Epithelial cell of esophagus (primary cell): ENCODE results near the gene NXNL2.

ENCODE experiments used
- DNase-seq: peaks from one replicate; pipeline ENCODE4 v3.0.0; 2010; ENCODE audit warnings: low read depth
- H3K4me3 ChIP-seq: 2 replicates; pipeline ENCODE4 v1.5.1; 2011; ENCODE audit warnings: mild to moderate bottlenecking, low read length, control low read depth
- TF ChIP-seq, protein P1 (sequence below): IDR thresholded peaks from 2 replicates; pipeline ENCODE4 v1.5.1; 2011; ENCODE audit warnings: low read depth, mild to moderate bottlenecking, low read length, control low read depth, inconsistent platforms; ENCODE audit not compliant: insufficient read depth; ENCODE audit errors: missing control alignments

The NXNL2 gene

DNA sequence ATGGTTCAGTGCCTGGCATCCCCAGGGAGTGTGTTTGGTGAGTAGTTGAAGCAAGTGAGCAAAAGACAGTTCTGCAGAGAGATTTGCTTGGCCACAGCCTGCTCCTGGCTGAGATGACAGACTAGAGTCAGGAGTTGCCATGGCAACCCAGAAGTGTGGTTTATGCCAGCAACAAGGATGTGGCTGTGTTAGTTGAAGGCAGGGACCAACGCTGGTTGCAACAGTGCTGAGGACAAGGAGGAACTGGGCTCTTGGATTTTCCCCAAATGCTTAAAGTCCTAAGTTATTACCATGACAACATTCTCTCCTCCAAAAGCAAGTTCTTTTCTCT, 2.7 kb downstream of the NXNL2 start:
- TF ChIP-seq, protein P1, sequence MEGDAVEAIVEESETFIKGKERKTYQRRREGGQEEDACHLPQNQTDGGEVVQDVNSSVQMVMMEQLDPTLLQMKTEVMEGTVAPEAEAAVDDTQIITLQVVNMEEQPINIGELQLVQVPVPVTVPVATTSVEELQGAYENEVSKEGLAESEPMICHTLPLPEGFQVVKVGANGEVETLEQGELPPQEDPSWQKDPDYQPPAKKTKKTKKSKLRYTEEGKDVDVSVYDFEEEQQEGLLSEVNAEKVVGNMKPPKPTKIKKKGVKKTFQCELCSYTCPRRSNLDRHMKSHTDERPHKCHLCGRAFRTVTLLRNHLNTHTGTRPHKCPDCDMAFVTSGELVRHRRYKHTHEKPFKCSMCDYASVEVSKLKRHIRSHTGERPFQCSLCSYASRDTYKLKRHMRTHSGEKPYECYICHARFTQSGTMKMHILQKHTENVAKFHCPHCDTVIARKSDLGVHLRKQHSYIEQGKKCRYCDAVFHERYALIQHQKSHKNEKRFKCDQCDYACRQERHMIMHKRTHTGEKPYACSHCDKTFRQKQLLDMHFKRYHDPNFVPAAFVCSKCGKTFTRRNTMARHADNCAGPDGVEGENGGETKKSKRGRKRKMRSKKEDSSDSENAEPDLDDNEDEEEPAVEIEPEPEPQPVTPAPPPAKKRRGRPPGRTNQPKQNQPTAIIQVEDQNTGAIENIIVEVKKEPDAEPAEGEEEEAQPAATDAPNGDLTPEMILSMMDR = no peak
- H3K4me3 ChIP-seq = no peak overlapping the region
- peak; percentile 39 for DNase-seq

DNA sequence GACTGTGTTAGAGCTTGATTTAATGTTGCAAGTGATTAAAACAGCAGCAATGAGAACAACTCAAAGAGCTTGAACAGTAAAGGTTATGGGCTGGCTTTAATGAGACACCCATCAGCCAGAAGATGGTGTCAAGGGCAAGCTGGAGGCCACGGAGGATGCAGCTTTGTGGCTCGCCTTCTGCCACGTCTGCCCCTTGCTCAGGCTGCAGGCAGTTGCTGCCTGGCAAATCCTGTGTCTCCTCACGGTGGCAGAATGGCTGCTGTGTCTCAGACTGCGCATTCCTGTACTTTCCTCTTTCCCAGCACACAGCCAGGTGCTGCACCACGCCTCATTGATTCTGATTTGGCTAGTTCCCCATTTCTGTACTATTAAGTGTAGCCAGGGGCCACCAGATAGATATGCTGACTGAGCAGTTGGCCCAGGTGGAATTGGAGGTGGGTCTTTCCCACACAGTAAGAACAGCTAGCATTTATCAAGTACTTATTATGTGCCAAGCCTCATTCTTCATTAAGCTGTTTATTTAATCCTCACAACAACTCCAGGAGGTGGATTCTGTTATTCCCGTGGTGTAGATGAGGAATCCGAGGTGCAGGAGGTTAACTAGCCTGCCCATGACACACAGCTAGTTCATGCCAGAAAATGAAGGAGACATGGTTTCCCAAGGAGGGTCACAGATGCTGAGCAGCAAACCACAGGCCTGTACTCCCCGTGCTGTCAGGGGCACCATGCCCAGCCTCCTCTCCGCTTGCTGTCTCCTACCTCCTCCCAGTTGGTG, 3.5 kb downstream of the NXNL2 start:
- no peak overlapping the region for H3K4me3 ChIP-seq
- TF ChIP-seq, protein P1 = no peak
- no peak for DNase-seq

DNA sequence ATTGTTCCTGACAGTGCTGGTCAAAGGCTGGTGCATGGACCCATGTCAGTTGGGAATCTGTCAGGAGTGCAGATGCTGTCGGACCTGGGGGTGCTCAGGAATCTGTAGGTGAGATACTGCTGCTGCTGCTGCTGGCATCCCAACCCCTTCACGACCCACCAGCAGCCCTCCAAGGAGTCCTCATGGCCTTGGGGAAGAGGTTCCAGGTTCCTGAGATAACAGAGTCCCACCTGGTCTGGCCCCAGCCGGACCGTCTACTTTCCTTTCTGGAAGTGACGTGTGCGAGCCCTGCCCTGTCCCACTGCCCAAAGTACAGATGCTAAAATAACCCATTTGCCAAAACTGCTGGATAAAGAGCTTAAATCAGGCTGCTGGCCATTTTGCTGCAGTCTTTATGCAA, 4.3 kb downstream of the NXNL2 start:
- H3K4me3 ChIP-seq = no peak overlapping the region
- DNase-seq = no peak
- TF ChIP-seq, protein P1 = no peak

DNA sequence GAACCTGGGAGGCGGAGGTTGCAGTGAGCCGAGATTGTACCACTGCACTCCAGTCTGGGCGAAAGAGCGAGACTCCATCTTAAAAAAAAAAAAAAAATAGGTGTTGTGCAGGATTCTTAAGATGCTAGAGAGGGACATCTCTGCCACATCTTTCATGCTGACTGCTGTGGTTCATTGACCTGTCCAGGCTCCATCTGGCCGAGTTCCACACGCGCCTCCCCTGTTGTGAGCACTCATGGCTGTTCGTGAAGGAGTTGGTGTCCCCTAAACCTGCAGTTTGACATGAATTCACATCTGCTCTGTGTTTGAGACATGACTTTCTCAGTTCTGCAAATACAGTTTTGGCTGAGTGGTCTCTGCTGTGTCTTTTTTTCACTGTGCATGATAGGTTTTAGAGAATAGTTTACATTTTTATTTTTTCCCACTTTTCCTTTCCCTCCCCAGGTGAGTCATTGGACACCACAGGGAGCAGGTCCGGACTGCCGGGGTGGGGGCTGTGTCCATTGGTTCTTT, 5.3 kb downstream of the NXNL2 start:
- TF ChIP-seq, protein P1 = no peak
- no peak for DNase-seq
- H3K4me3 ChIP-seq = no peak overlapping the region

DNA sequence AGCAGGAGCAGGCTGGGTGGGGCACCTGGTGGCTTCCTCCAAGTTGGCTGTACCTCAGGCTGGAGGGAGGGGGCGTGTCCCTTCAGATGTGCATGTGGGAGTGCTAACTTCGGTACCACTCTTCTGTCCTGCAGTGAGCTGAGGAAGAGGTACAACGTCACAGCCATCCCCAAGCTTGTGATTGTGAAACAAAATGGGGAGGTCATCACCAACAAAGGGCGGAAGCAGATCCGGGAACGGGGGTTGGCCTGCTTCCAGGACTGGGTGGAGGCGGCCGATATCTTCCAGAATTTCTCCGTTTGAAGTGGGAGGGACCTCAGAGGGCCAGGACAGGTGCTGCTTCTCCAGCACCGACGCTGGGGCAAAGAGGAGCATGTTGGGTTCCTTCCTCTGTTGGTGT, 9.3 kb downstream of the NXNL2 start:
- no peak overlapping the region for H3K4me3 ChIP-seq
- DNase-seq = no peak
- TF ChIP-seq, protein P1 = no peak

DNA sequence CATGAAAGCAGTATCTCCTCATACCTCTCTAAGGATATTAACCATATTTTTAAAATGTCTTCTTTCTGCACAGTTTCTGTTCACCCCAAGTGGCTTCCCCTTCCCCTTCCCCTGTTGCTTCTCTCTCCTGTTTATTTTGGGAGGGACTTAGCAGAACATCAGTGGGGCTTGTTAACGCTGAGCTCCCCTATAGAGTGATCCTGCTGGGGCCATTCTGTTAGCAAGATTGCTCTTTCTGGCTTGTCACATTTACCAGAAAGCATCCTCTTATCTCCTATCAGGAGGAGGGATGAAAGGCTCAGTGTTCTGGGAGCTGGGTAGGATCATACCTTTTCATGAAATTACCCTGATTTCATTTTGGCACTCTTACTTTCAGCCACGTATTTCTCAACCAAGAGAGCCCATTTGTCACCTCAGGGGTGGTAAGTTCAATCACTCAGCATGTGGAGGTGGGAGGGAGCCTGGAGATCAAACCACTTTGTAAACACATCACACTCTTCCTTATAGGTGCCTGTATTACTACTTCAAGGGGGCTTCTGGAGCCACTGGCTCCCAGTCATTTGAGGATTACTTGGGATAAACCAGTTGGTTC, 16.7 kb downstream of the NXNL2 start:
- DNase-seq = no peak
- TF ChIP-seq, protein P1 = no peak
- no peak overlapping the region for H3K4me3 ChIP-seq
